Activated T-cell treated with anti-CD3 and anti-CD28 coated beads for 24 hours (primary cell): Measurements from ENCODE around the gene KIF13A.
"Not testable (repeated sequence)": the region's sequence is repeated elsewhere in the genome, so short reads cannot be mapped to it uniquely, and the experiment has no call there.

Source experiments
- DNase-seq: peaks from one replicate; pipeline ENCODE4 v3.0.0-alpha.2; 2020; ENCODE audit warnings: low read depth

Gene KIF13A

GRCh38 chr6:17790489-17790888 is 196.9 kb downstream of the KIF13A start:
- DNase-seq, result no peak

- DNase-seq, result no peak
Measured at GRCh38 chr6:17785094-17785787, 202.2 kb downstream of the KIF13A start.

DNA sequence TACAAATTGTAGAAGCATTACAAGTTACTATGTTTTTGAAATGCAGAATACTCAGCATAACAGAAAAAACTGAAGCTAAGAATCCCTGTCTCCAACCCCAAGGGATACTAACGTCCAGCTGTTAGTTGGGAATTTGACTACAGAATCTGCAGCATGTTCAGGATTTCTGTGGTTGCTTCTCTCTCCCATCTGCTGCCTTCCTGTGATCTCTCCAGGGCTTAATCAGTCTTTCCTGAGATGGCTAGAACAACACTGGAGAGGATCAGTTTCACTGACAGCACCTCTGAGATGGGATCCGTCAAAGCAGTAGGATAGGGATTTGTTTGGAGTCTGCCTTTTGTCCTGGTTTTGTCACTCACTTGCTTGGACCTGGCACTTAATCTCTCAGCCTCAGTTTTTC is 207.4 kb downstream of the KIF13A start:
- no peak for DNase-seq

DNA sequence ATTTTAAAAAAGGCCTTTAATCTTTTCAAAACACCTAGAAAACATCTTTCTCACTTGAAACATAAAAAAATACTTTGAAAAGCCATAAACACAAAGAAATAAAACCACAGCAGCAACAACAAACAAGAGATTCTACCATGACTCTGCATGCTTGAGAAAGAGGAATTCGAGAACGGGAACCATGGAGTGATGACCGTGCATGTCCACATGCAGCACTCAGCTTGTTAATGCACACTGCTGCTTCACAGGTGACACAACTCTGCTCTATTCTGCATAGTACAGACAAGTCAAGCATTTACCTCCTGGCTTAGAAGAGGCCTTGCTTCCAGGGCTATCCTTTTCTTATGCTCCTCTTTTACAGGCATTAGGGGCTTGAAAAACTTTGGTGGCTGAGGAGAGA is 215.8 kb downstream of the KIF13A start:
- DNase-seq, result no peak

- DNase-seq, result no peak
Measured at GRCh38 chr6:17768881-17769280, 218.6 kb downstream of the KIF13A start.

- no peak for DNase-seq
Measured at GRCh38 chr6:17768388-17768787, 219.0 kb downstream of the KIF13A start.

DNA sequence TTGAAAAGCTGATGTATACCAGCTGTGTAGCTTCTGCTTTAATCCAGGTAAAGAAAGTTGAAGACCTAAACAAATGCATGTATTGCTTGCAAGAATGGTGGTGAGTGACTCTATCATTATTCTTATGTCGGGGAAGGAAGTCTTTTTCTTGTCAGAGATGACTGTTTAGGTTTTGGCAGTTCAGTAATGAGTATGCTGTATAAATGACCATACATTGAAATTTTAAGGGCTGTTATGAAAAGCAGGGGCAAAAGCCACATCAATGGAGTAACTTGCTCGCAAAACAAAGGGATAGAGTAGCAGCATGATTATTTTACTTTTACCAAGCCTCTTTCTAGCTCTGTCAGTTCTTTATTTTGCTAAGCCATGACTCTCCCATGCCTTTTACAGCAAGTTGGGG is 224.8 kb downstream of the KIF13A start:
- no peak for DNase-seq

GRCh38 chr6:17758119-17758518 is 229.3 kb downstream of the KIF13A start:
- no peak for DNase-seq

- no peak for DNase-seq
Measured at GRCh38 chr6:17754254-17754653, 233.2 kb downstream of the KIF13A start.

GRCh38 chr6:17745324-17745723 is 242.1 kb downstream of the KIF13A start:
- DNase-seq, result not testable (repeated sequence)

- DNase-seq, result not testable (repeated sequence)
Measured at GRCh38 chr6:17744757-17745308, 242.6 kb downstream of the KIF13A start.

GRCh38 chr6:17744019-17744756 is 243.2 kb downstream of the KIF13A start:
- no peak for DNase-seq

GRCh38 chr6:17741507-17741906 is 245.9 kb downstream of the KIF13A start:
- no peak for DNase-seq

DNA sequence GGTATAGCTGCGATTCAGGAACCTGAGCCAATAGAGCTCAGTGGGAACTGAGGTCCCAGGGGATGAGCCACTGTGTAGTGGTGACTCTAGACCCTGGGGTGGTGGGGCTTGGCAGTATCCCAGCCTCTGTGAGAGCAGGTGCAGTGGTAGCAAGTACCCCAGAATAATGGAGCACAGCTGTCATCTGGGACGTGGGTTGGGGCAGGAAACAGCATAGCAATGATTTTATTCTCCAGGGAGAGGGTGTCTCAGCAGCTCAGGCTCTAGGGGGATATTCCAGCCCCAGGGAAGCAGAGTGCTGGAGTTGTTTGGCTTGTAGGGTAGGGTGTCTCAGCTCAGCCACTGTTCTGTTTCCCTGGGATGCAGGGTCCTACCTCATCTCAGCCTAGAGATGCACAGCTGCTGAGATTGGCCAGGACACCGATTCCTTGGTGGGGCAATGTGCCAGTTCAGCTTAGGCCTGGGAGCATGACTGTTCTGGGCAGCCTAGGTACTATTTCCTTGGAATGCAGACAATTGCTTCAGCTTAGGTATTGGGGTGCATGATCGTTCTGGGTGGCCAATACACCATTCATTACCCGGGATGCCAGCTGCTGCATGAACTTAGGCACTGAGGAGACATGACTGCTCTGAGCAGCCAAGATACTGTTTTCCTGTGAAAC is 246.7 kb downstream of the KIF13A start:
- no peak for DNase-seq

DNA sequence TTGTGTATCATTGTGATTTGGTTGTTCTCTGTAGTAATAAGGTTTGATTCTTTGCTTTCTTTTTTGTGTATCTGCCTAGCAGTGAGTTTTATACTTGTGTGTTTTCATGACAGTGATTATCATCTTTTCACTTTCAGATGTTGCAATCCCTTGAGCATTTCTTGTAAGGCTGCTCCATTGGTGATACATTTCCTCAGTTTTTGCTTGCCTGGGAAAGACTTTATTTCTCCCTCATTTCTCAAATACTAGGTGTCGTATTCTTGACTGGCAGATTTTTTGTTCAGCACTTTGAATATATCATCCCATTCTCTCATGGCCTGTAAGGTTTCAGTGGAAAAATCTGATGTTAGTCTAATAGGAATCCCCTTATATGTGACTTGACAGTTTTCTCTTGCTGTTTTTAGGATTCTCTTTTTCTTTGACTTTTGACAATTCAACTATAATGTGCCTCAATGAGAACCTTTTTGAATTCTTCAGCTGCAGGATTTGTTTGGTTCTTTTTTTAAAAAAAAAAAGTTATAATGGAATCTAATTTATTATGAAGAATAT is 249.7 kb downstream of the KIF13A start:
- DNase-seq, result no peak

- not testable (repeated sequence) for DNase-seq
Measured at GRCh38 chr6:17735311-17735710, 252.1 kb downstream of the KIF13A start.

GRCh38 chr6:17730078-17730704 is 257.2 kb downstream of the KIF13A start:
- no peak for DNase-seq

DNA sequence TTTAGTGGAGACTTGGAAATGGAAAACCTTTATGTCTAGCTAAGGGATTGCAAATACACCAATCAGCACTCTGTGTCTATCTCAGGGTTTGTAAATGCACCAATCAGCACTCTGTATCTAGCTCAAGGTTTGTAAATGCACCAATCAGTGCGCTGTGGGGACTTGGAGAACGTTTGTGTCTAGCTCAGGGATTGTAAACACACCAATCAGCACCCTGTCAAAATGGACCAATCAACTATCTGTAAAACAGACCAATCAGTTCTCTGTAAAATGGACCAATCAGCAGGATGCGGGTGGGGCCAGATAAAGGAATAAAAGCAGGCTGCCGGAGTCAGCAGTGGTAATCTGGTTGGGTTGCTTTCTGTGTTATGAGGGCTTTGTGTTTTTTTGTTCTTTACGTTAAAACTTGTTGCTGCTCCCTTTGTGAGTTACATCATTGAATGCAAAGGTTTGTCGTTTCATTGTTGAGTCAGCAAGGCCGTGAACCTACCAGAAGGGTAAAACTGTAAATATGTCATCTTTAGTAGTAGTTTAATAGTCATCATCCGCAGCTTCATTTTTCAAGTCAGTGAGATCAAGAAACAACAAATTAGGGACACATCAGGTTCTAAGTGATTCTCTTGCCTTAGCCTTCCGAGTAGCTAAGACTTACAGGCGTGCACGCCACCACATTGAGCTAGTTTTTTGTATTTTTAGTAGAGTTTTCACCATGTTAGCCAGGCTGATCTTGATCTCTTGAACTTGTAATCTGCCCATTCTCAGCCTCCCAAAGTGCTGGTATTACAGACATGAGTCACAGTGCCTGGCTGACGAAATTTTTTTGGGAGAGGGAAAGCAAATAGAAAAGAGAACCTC is 258.0 kb downstream of the KIF13A start:
- DNase-seq, result no peak

GRCh38 chr6:17728551-17729222 is 258.7 kb downstream of the KIF13A start:
- no peak for DNase-seq

GRCh38 chr6:17725083-17725482 is 262.4 kb downstream of the KIF13A start:
- no peak for DNase-seq

DNA sequence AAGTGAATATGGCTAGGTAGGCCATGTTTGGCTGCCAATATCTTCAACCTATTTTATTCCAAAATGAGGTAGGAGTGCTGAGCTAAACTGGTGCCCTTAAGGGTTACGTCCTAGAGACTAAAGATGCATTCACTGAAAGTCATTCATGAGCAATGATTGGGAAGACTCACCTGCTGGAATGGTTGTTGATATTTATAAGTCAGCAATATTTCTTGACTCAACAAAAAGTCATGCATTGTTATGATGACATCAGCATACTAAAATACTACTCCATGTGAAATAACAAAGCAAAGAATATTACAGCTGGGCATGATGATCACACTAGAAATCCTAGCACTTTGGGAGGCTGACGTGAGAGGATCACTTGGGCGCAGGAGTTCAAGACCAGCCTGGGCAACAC is 263.1 kb downstream of the KIF13A start:
- no peak for DNase-seq
